ENCODE data around the gene ZNF580. TPM values are rescaled to one million over a fixed set of nuclear protein-coding genes. Genes with fewer than 3 reads are reported as not detected.

Gene ZNF580
- 4.2 and 6.3 TPM in 2 replicates for total RNA-seq

GRCh38 chr19:55640577-55641425 is at the start of gene ZNF580:
ZNF580 (plus strand) TSS chr19:55641002; CDS start chr19:55642509, 1,507 bp downstream.

GRCh38 chr19:55599468-55599841 is 41.3 kb upstream of the ZNF580 start, which contains the start of gene FIZ1:
FIZ1 (minus strand) TSS chr19:55599517; CDS start chr19:55597865, 1,652 bp downstream.

GRCh38 chr19:55599842-55600661 is 40.8 kb upstream of the ZNF580 start, which contains the start of gene ZNF524:
ZNF524 (plus strand) TSS chr19:55600288; CDS start chr19:55602113, 1,825 bp downstream.

GRCh38 chr19:55605637-55606470 is 34.9 kb upstream of the ZNF580 start, which contains the start of gene ZNF865:
ZNF865 (plus strand) TSS chr19:55605647; CDS start chr19:55613619, 7,972 bp downstream.

GRCh38 chr19:55624109-55625003 is 16.4 kb upstream of the ZNF580 start, which contains the start of gene ZNF784:
ZNF784 (minus strand) TSS chr19:55624566; CDS start chr19:55624561, 5 bp downstream.

GRCh38 chr19:55643003-55643886 is 2.4 kb downstream of the ZNF580 start, which contains the start of gene ZNF581:
ZNF581 (plus strand) TSS chr19:55643649; CDS start chr19:55644572, 923 bp downstream.

GRCh38 chr19:55647732-55648584 is 7.2 kb downstream of the ZNF580 start, which contains the start of gene CCDC106:
CCDC106 (plus strand) TSS chr19:55648212; CDS start chr19:55649047, 835 bp downstream.

GRCh38 chr19:55654868-55655647 is 14.3 kb downstream of the ZNF580 start, which contains the start of gene U2AF2:
U2AF2 (plus strand) TSS chr19:55655035; CDS start chr19:55655105, 70 bp downstream.

GRCh38 chr19:55674841-55675660 is 34.2 kb downstream of the ZNF580 start, which contains the start of gene EPN1:
EPN1 (plus strand) TSS chr19:55675226; CDS start chr19:55678628, 3,402 bp downstream.

Other genes starting within 250 kb of the ZNF580 start
- 53.1 and 144 TPM in 2 replicates for gene UBE2S, start 233.2 kb upstream of the ZNF580 start, total RNA-seq
- gene SHISA7, start 197.7 kb upstream of the ZNF580 start, total RNA-seq, result under 0.01 TPM in 1 of 2 replicates, not detected in the other
- gene ISOC2, start 179.4 kb upstream of the ZNF580 start, total RNA-seq, result 51.3 TPM in 2 replicates
- not detected in 2 replicates for gene C19orf85, start 176.3 kb upstream of the ZNF580 start, total RNA-seq
- gene ZNF628, start 164.4 kb upstream of the ZNF580 start, total RNA-seq, result 1.6 and 3.3 TPM in 2 replicates
- gene NAT14, start 155.8 kb upstream of the ZNF580 start, total RNA-seq, result 18.7 and 20.8 TPM in 2 replicates
- gene SSC5D, start 152.6 kb upstream of the ZNF580 start, total RNA-seq, result 14.4 and 47.6 TPM in 2 replicates
- gene SBK2, start 103.9 kb upstream of the ZNF580 start, total RNA-seq, result 0.17 TPM in 1 of 2 replicates, not detected in the other
- gene SBK3, start 95.5 kb upstream of the ZNF580 start, total RNA-seq, result 0.44 TPM in 1 of 2 replicates, not detected in the other
- 5.2 and 9.3 TPM in 2 replicates for gene ZNF579, start 60.2 kb upstream of the ZNF580 start, total RNA-seq
- 3.8 and 5.2 TPM in 2 replicates for gene FIZ1, start 41.5 kb upstream of the ZNF580 start, total RNA-seq
- gene ZNF524, start 40.7 kb upstream of the ZNF580 start, total RNA-seq, result 8.9 and 21.0 TPM in 2 replicates
- 3.5 and 3.9 TPM in 2 replicates for gene ZNF865, start 35.4 kb upstream of the ZNF580 start, total RNA-seq
- 4.7 and 4.8 TPM in 2 replicates for gene ZNF784, start 16.4 kb upstream of the ZNF580 start, total RNA-seq
- 17.2 and 31.8 TPM in 2 replicates for gene ZNF581, start 2.6 kb downstream of the ZNF580 start, total RNA-seq
- gene CCDC106, start 7.2 kb downstream of the ZNF580 start, total RNA-seq, result 12.8 and 13.4 TPM in 2 replicates
- 100 and 116 TPM in 2 replicates for gene U2AF2, start 14.0 kb downstream of the ZNF580 start, total RNA-seq
- gene EPN1, start 34.2 kb downstream of the ZNF580 start, total RNA-seq, result 83.7 and 153 TPM in 2 replicates
- not detected in 2 replicates for gene NLRP9, start 97.4 kb downstream of the ZNF580 start, total RNA-seq
- gene RFPL4A, start 118.1 kb downstream of the ZNF580 start, total RNA-seq, result not detected in 2 replicates
- gene RFPL4AL1, start 128.1 kb downstream of the ZNF580 start, total RNA-seq, result not detected in 2 replicates
- gene NLRP11, start 191.0 kb downstream of the ZNF580 start, total RNA-seq, result under 0.01 TPM in 1 of 2 replicates, not detected in the other
- gene NLRP4, start 195.5 kb downstream of the ZNF580 start, total RNA-seq, result not detected in 2 replicates

Data from smooth muscle cell of trachea (primary cell).